ENCODE results near the gene SAP130.
A peak's percentile ranks its signal among the peaks of the same experiment; 100 is the strongest.

Gene SAP130

DNA sequence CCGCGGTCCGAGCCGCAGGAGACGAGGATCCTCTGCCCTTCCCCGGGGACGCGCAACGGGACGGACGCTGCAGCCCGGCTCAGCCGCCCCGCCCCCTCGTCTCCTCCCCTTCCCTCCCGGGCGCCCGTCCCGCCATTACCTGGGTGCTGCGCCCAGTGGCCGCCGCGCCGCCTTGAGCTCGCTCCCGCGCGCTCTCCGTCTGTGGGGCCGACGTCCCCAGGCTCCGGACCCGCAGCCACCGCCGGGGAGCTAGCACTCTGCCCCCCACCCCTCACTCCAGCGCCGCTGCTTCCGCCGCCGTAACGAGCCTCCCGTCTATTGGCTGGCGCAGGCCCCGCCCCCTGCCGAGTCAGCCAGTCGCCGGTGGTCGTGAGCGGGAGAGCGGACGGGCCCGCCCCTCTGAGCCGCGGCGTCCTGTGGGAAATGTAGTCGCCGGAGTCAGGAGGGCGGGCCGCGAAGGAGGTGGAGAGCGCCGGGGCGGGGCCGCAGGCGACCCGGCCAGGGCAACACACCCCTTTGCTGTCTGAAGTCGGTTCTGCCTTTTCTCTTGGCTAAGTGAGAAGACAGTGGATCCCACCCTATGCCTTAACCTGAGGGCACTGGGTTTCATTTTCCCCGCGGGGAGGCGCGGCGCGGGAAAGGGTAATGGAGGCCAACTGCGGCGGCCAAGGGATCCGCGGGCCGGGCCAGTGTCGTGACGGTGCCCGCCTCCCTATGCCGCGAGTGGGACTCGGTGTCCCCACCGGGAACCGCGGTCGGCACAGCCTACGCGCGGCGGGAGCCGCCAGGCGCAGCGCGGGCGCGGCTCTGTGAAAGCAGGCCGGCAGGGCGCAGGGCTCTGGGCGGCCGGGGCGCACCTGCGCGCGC, at the start of gene SAP130:
SAP130 (minus strand) TSS at position 259 of the 867 bp plus-strand sequence. CDS start 1,767 bp downstream, outside the sequence.
- peak within 1 kb of the TSS; percentile 91 for H3K27ac ChIP-seq
- TF ChIP-seq, protein P1, sequence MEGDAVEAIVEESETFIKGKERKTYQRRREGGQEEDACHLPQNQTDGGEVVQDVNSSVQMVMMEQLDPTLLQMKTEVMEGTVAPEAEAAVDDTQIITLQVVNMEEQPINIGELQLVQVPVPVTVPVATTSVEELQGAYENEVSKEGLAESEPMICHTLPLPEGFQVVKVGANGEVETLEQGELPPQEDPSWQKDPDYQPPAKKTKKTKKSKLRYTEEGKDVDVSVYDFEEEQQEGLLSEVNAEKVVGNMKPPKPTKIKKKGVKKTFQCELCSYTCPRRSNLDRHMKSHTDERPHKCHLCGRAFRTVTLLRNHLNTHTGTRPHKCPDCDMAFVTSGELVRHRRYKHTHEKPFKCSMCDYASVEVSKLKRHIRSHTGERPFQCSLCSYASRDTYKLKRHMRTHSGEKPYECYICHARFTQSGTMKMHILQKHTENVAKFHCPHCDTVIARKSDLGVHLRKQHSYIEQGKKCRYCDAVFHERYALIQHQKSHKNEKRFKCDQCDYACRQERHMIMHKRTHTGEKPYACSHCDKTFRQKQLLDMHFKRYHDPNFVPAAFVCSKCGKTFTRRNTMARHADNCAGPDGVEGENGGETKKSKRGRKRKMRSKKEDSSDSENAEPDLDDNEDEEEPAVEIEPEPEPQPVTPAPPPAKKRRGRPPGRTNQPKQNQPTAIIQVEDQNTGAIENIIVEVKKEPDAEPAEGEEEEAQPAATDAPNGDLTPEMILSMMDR (conservative IDR thresholded peaks at IDR 0.05; ENCODE audit: low read depth): no peak
- peak; percentile 96 for DNase-seq (ENCODE audit: low spot score)
- POLR2A ChIA-PET (ENCODE audit: low non-redundant PET): interaction anchor here (0.5 to 0.6 kb wide), 2 partner anchors 146 to 169 kb away, joined by 4 to 6 read pairs; no protein-coding TSS in a partner anchor
- CTCF ChIA-PET: interaction anchor here (0.6 kb wide), 1 partner anchor 66 kb away, joined by 5 read pairs; no protein-coding TSS in a partner anchor

DNA sequence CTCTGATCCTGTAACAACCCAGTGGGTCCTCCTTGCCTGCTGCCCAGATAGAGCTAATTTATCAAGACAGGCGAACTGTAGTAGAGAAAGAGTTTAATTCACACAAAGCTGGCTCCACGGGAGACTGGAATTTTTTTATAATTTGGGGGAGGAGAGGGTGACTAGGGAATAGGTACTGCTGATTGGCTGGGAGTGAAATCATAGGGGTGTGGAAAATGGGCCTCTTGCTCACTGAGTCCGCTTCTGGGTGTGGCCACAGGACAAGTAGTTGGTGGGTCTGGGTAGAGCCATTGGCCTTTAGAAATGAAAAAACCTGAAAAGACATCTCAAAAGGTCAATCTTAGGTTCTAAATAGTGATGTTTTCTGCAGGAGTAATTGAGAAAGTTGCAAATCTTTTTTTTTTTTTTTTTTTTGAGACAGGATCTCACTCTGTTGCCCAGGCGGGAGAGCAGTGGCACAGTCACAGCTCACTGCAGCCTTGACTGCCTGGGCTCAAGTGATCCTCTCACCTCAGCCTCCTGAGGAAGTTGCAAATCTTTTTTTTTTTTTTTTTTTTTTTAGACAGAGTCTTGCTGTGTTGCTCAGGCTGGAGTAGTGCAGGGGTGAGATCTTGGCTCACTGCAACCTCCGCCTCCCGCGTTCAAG, 48.7 kb upstream of the SAP130 start:
- TF ChIP-seq, protein P1 (conservative IDR thresholded peaks at IDR 0.05; ENCODE audit: low read depth): no peak
- H3K27ac ChIP-seq: no peak overlapping the region
- no peak for DNase-seq (ENCODE audit: low spot score)
- ChIA-PET CTCF (interaction anchor here (0.8 kb wide), 1 partner anchor 13 kb away, joined by 11 read pairs; no protein-coding TSS in a partner anchor), POLR2A (ENCODE audit: low non-redundant PET) (interaction anchor here (0.6 kb wide), 1 partner anchor 15 kb away, joined by 3 read pairs; no protein-coding TSS in a partner anchor)

DNA sequence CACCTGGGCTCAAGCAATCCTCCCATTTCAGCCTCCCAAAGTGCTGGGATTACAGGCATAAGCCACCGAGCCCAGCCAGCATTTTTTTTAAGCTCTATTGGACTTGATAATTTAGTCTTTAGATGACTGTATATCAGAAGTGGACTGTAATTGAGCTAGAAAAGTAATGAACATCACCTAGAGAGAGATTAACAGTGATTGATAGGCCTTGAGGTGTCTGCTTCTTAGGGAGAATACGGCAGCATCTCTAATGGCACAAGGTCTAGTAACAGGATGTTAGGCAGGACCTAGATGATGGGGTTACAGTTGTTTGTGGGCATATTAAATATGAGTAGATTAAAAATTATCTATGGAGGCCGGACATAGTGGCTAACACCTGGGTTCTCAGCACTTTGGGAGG, 45.4 kb upstream of the SAP130 start:
- no peak overlapping the region for H3K27ac ChIP-seq
- CTCF ChIA-PET: interaction anchor here (2.3 kb wide), 1 partner anchor 10 kb away, joined by 10 read pairs; no protein-coding TSS in a partner anchor

DNA sequence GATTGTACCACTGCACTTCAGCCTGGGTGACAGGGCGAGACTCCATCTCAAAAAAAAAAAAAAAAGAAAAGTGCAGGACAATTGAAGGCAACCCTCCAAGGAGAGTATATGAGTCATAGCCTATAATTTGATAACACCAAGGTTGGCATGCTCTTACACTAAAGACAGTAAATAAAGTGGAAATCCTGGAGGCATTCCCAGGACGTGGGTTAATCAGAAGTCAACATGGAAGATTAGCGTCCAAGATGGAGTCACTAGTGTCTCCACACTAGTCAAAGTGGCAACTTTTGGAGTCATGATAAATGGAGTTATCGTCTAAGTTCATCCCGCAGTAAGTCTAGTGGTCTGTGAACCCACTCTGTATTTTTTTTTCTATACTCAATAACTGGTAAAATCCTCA, 41.9 kb upstream of the SAP130 start:
- TF ChIP-seq, protein P1 (conservative IDR thresholded peaks at IDR 0.05; ENCODE audit: low read depth): no peak
- ChIA-PET CTCF (no interaction called here), POLR2A (ENCODE audit: low non-redundant PET) (no interaction called here)
- H3K27ac ChIP-seq: no peak overlapping the region
- no peak for DNase-seq (ENCODE audit: low spot score)

More for the DNA sequence above, 45.4 kb upstream of the SAP130 start:
- TF ChIP-seq, protein P1 (conservative IDR thresholded peaks at IDR 0.05; ENCODE audit: low read depth): no peak
- POLR2A ChIA-PET (ENCODE audit: low non-redundant PET): no interaction called here
- no peak for DNase-seq (ENCODE audit: low spot score)

DNA sequence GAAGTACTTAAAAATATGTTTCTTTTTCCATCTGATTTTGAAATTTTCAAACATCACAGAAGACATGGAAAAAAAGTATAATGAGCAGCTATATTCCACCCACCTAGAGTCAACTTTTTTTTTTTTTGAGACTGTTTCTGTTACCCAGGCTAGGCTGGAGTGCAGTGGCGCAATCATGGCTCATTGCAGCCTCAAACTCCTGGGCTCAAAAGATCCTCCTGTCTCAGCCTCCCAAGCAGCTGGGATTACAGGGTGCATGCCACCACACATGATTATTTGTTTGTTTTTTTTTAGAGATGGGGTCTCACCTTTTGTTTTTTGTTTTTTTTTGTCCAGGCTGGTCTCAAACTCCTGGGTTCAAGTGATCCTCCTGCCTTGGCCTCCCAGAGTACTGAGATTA, 36.5 kb upstream of the SAP130 start:
- POLR2A ChIA-PET (ENCODE audit: low non-redundant PET): no interaction called here
- DNase-seq (ENCODE audit: low spot score): no peak
- H3K27ac ChIP-seq: no peak overlapping the region
- TF ChIP-seq, protein P1 (conservative IDR thresholded peaks at IDR 0.05; ENCODE audit: low read depth): no peak
- CTCF ChIA-PET: interaction anchor here (0.6 to 1.5 kb wide), 2 partner anchors 16 to 29 kb away, joined by 3 to 4 read pairs; no protein-coding TSS in a partner anchor

DNA sequence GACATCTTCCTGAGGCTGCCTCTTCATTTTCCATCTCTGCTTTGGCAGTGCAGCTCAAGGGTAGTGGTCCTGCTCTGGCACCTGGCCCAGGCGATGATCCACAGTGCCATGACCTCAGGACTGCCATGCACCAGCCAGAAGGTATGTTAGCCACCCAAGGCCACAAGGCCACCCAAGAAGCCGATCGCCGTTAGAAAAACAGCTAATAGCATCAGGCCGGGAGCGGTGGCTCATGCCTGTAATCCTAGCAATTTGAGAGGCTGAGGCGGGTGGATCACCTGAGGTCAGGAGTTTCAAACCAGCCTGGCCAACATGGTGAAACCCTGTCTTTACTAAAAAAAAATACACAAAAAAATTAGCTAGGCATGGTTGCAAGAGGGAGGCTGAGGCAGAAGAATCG, 34.7 kb upstream of the SAP130 start:
- TF ChIP-seq, protein P1 (conservative IDR thresholded peaks at IDR 0.05; ENCODE audit: low read depth): no peak
- no peak overlapping the region for H3K27ac ChIP-seq
- ChIA-PET POLR2A (ENCODE audit: low non-redundant PET) (no interaction called here), CTCF (interaction anchor here (0.6 to 2.0 kb wide), 3 partner anchors 9 to 244 kb away, joined by 5 to 13 read pairs (median 10); no protein-coding TSS in a partner anchor)
- no peak for DNase-seq (ENCODE audit: low spot score)

All from RWPE1 (cell line).